ENCODE results near the gene PPP1R16B.

The PPP1R16B gene

DNA sequence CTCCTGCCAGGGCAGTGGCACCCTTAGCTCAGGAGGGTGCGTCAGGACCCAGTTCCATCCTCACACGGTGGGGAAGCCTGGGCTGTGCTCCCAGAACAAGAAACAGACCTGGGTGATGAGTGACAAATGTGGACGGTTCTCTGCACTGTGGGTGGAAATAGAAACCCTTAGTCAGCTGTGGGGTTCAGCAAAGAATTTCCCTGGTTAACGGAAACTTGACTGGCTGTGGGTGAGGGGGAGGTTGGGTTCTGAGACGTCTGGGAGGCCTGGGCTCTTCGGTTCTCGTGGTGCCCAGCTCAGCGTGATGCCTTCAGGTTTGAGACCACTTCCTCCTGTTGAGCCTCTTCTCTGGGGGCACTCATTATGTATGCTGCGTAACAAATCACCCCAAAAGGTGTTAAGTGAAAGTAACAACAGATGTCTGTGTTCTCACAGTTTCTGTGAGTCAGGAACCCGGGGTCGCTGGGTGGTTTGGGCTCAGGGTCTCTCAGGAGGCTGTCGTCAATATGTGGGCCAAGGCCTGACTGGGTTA lies 67.6 kb downstream of the PPP1R16B start:
- no peak overlapping the region for H3K4me3 ChIP-seq (replicated peaks; ENCODE audit: low read depth, low read length)
- DNase-seq (ENCODE audit: low read depth) = no peak
- TF ChIP-seq, protein P1, sequence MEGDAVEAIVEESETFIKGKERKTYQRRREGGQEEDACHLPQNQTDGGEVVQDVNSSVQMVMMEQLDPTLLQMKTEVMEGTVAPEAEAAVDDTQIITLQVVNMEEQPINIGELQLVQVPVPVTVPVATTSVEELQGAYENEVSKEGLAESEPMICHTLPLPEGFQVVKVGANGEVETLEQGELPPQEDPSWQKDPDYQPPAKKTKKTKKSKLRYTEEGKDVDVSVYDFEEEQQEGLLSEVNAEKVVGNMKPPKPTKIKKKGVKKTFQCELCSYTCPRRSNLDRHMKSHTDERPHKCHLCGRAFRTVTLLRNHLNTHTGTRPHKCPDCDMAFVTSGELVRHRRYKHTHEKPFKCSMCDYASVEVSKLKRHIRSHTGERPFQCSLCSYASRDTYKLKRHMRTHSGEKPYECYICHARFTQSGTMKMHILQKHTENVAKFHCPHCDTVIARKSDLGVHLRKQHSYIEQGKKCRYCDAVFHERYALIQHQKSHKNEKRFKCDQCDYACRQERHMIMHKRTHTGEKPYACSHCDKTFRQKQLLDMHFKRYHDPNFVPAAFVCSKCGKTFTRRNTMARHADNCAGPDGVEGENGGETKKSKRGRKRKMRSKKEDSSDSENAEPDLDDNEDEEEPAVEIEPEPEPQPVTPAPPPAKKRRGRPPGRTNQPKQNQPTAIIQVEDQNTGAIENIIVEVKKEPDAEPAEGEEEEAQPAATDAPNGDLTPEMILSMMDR (IDR thresholded peaks at IDR 0.05; ENCODE audit: low read length, missing control alignments) = no peak

DNA sequence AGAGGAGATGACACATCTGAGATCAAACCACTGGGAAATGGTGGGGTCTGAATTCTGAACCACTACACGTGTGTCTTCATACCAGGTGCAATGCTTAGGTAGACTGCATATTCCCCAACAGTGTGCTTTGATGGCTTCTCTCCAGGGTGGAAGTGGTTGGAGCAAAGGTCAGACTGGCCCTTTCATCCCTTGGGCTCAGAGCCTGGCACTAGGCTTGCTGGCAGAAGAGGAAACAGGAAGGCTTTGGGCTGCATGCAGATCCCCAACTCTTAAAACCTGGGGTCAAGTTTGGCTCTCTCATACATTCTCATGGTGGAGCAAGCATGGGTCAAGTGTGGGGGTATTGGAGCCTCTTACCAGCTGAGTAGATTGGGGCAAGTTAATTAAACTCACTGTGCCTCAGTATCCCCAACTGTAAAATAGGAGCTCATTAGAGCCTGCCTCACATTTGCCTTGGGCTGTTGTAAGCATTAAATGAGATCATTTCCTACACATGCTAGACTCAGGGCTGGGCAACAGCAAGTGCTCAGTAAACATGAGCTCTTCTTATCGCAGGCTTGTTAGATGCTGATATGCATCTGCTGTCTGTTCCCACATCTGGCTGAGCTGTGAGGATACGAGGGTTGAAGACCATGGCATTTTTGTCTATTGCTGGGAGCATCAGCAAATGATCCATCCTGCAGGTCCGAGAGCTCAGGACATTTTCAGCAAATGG lies 69.1 kb downstream of the PPP1R16B start:
- TF ChIP-seq, protein P1 (IDR thresholded peaks at IDR 0.05; ENCODE audit: low read length, missing control alignments) = no peak

DNA sequence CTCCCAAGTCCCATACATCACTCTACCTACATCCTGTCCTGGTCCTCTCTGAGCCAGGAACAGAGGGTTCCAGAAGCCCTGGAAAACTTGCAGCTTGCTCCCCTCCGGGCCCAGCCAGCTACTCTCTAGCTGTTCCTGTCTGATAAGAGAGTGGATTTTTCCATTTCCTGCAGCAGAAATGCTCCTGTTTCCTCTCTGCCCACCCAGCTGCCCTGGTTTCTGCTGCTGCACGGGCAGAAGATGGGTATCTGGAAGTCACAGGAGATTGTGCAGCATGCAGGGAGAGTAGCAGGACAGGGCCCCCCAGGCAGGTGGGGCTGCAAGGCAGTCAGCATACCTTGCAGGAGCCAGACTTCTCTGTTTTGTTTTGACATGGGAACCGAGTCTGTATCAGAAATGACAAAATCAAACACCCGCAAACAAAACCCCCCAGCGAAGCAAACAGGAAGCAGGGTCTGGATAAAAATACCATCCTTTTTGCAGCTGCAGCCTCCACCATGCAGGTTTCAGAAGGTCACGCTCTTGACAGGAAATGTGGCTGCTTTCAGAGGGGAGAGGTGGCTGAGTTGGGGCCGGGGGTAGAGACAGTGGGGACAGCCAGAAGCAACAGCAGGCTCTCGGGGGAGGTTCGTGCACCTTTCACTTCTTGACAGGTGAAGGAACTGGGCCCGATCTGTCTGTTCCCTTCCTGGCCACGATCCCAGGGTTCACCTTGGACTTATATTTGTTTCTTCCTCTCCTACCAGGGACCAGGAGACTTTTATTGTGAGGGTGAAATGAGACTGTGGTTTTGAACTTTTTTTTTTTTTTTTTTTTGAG lies 69.9 kb downstream of the PPP1R16B start:
- no peak overlapping the region for H3K4me3 ChIP-seq (replicated peaks; ENCODE audit: low read depth, low read length)
- no peak for DNase-seq (ENCODE audit: low read depth)

More for the DNA sequence above, 69.1 kb downstream of the PPP1R16B start:
- no peak overlapping the region for H3K4me3 ChIP-seq (replicated peaks; ENCODE audit: low read depth, low read length)
- no peak for DNase-seq (ENCODE audit: low read depth)

DNA sequence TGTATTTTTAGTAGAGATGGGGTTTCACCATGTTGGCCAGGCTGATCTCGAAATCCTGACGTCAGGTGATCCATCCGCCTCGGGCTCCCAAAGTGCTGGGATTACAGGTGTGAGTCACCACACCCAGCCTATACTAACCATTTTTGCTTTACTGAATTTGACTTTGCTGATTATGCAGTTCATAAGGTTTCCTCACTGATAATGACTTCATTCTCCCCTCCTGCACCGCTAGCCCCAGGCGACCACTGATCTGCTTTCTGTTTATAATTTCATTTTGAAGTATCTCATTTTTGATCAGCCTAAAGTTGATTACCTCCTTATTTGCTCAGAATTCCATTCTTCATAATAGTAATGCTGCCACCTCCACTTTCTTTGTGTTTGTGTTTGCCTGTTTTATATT lies 72.0 kb downstream of the PPP1R16B start:
- TF ChIP-seq, protein P1 (IDR thresholded peaks at IDR 0.05; ENCODE audit: low read length, missing control alignments) = no peak
- H3K4me3 ChIP-seq (replicated peaks; ENCODE audit: low read depth, low read length) = no peak overlapping the region
- DNase-seq (ENCODE audit: low read depth) = no peak

More for the DNA sequence above, 69.9 kb downstream of the PPP1R16B start:
- TF ChIP-seq, protein P1 (IDR thresholded peaks at IDR 0.05; ENCODE audit: low read length, missing control alignments) = no peak

DNA sequence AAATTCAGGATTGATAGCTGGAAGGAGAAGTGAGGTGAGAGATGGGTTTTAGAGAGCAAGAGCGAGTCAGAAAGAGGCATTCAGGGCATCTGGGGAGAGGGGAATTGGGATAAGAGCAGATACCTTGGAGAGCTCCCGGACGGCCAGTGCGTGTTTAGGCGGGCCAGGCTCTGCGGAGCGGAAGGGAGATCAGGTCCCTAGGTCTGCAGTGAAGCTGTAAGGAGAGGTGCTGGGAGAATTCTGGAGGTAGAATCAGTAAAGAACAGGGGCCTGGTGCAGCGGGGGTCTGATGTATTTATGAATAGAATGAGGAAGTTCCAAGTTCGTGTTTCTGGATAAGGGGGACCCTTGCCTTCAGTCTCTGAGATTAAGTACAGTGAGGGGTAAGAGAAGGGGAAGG lies 73.4 kb downstream of the PPP1R16B start:
- TF ChIP-seq, protein P1 (IDR thresholded peaks at IDR 0.05; ENCODE audit: low read length, missing control alignments) = no peak
- DNase-seq (ENCODE audit: low read depth) = peak; percentile 60
- no peak overlapping the region for H3K4me3 ChIP-seq (replicated peaks; ENCODE audit: low read depth, low read length)

DNA sequence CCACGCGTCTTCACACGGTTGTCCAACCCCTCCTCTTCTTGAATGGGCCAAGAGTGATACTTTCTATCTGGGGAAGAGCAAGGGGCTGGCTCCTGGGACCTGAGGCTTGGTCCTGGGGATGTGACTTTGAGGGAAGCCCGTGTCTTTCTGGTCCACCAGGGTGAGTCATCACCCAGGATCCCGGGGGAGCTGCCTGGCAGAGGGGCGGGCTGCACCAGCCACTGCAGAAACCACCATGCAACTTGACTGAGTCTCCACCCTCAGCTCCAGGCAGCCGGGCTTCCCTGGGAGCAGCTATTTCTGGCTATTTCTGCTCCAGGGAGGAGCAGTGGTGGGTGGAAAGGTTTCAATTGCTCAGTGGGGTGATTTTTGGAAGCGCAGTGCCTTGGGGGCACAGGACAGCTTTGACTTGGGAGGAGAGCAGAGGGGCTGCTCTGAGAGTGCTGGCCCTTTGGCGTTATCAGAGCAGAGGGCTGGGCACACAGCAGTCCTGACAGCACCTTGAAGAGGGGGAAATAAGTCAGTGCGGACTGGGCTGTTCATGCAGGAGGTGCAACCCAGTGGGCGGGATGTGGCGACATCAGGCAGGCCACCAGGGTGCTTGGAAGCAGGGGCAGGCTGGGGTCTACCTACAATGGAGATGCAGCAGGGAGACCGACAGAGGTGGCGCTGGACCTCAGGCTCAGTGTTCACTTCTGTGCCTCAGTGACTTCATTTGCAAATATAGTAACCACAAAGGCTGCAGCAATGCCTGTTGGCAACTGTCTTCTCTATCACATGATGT lies 75.6 kb downstream of the PPP1R16B start:
- TF ChIP-seq, protein P1 (IDR thresholded peaks at IDR 0.05; ENCODE audit: low read length, missing control alignments) = no peak
- no peak for DNase-seq (ENCODE audit: low read depth)
- no peak overlapping the region for H3K4me3 ChIP-seq (replicated peaks; ENCODE audit: low read depth, low read length)

All from fibroblast of pulmonary artery (primary cell).